ENCODE measurements around the gene IGSF22. TPM values are rescaled to one million over a fixed set of nuclear protein-coding genes. Genes with fewer than 3 reads are reported as not detected.

IGSF22 gene
- total RNA-seq, 1 donor from 2014 or later = 1.1 TPM

DNA sequence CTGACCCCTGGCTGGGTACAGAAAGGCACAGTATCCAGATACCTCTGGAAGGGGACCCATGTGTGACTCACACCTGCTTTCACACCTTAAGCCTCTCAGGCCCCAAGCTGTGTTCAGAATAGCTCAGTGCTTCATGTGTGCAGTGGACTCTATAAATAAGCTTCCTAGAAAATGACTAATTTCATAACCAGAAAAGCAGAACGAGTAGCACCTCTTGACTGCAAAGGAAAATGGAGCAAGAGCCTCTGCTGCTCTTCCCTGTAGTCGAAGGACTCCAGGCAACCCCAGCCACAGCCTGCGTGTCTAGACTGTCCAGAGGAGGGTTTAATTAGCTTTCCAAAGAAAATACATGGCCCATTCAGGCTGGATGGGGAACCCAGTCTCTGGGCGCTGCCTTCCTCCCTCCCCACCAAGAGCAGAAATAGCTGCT lies 42.5 kb upstream of the IGSF22 start:
- Mint-ChIP-seq H3K4me1 (ENCODE audit: low read depth, unreplicated experiment) (peaks cover 22% of the 10 kb centered on the region), H3K27ac (ENCODE audit: unreplicated experiment) (no peak overlapping the region)
- DNase-seq = no peak

DNA sequence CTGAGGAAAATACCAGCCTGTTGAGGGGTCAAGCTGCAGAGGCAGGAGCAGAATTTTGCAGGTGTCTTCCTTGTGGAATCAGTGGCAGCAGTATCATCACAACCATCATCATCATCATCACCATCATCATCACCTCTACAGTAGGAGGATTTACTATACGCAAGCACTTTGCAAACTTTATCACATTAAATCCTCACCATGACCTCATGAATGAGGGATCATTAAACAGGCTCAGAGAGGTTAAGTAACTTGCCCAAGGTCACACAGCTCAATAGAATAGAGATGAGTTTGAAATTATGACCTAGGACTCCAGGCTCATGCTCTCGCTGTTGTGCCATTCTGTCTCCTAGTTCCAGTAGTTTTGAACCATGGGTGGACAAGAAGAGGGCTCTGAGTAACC lies 40.0 kb upstream of the IGSF22 start:
- peaks cover 3% of the 10 kb centered on the region for H3K9me3 Mint-ChIP-seq (ENCODE audit: unreplicated experiment)
- DNase-seq = no peak
- no peak overlapping the region for H3K4me3 Mint-ChIP-seq (ENCODE audit: unreplicated experiment)
- peaks cover 4% of the 10 kb centered on the region for H3K4me1 Mint-ChIP-seq (ENCODE audit: low read depth, unreplicated experiment)
- TF ChIP-seq CTCF (IDR thresholded peaks at IDR 0.05; ENCODE audit: partially characterized antibody, unreplicated experiment) = no peak
- peaks cover 2% of the 10 kb centered on the region for H3K27me3 Mint-ChIP-seq (ENCODE audit: unreplicated experiment)
- no peak overlapping the region for H3K27ac Mint-ChIP-seq (ENCODE audit: unreplicated experiment)
- H3K36me3 Mint-ChIP-seq (ENCODE audit: unreplicated experiment) = peaks cover 3% of the 10 kb centered on the region

More for the DNA sequence above, 42.5 kb upstream of the IGSF22 start:
- peaks cover 5% of the 10 kb centered on the region for H3K27me3 Mint-ChIP-seq (ENCODE audit: unreplicated experiment)
- no peak for TF ChIP-seq CTCF (IDR thresholded peaks at IDR 0.05; ENCODE audit: partially characterized antibody, unreplicated experiment)
- no peaks in the 10 kb centered on the region for H3K36me3 Mint-ChIP-seq (ENCODE audit: unreplicated experiment)
- no peak overlapping the region for H3K4me3 Mint-ChIP-seq (ENCODE audit: unreplicated experiment)
- H3K9me3 Mint-ChIP-seq (ENCODE audit: unreplicated experiment) = peaks cover 5% of the 10 kb centered on the region

DNA sequence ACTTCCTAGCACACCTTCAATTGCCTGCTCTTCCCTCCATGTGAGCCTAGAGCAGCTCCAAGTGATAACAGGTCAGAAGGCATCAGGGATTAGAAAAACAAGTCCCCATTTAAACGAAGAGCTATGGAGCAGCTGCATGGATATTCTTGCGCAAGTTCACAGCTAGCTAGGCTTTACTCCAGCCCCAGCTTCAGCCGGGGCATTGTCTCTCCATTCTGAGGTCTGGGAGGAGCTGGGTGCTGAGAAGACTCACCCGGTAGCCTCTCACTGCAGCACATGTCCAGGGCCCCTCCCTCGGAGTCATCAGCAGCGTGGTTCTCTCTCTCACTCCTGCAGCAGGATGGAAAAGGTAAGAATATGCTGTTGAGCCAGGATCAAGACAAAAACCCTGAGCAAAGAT lies 39.6 kb upstream of the IGSF22 start:
- Mint-ChIP-seq H3K36me3 (ENCODE audit: unreplicated experiment) (peaks cover 3% of the 10 kb centered on the region), H3K9me3 (ENCODE audit: unreplicated experiment) (peaks cover 3% of the 10 kb centered on the region), H3K27ac (ENCODE audit: unreplicated experiment) (no peak overlapping the region), H3K4me3 (ENCODE audit: unreplicated experiment) (no peak overlapping the region), H3K4me1 (ENCODE audit: low read depth, unreplicated experiment) (peaks cover 4% of the 10 kb centered on the region), H3K27me3 (ENCODE audit: unreplicated experiment) (peaks cover 2% of the 10 kb centered on the region)
- no peak for DNase-seq
- TF ChIP-seq CTCF (IDR thresholded peaks at IDR 0.05; ENCODE audit: partially characterized antibody, unreplicated experiment) = no peak

- Mint-ChIP-seq H3K4me3 (ENCODE audit: unreplicated experiment) (no peak overlapping the region), H3K27ac (ENCODE audit: unreplicated experiment) (no peak overlapping the region), H3K9me3 (ENCODE audit: unreplicated experiment) (peaks cover 3% of the 10 kb centered on the region), H3K36me3 (ENCODE audit: unreplicated experiment) (peaks cover 3% of the 10 kb centered on the region), H3K4me1 (ENCODE audit: low read depth, unreplicated experiment) (no peaks in the 10 kb centered on the region), H3K27me3 (ENCODE audit: unreplicated experiment) (peaks cover 2% of the 10 kb centered on the region)
- DNase-seq = no peak
- TF ChIP-seq CTCF (IDR thresholded peaks at IDR 0.05; ENCODE audit: partially characterized antibody, unreplicated experiment) = no peak
These were observed 35.8 kb upstream of the IGSF22 start for GRCh38 chr11:18761741-18762140.

DNA sequence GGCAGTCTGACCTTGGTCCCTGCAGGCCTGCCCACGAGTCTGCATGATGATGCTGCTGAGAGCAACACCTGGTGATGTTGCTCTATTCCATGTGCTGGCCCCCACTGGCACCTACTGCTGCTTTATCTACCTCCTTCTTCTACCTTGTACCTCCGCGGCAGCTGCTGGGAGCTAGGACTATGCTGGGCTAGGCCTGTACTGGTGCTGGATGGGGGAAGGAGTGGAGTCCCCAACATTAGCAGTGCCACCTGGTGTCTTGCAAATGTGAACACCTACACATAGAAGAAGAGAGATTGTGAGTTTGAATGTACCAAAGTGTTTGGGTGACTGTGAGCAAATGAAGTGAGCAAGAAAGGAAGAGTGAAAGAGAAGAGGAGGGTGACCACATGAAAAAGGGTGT lies 35.2 kb upstream of the IGSF22 start:
- H3K9me3 Mint-ChIP-seq (ENCODE audit: unreplicated experiment) = peaks cover 3% of the 10 kb centered on the region
- peaks cover 2% of the 10 kb centered on the region for H3K27me3 Mint-ChIP-seq (ENCODE audit: unreplicated experiment)
- peaks cover 3% of the 10 kb centered on the region for H3K36me3 Mint-ChIP-seq (ENCODE audit: unreplicated experiment)
- no peak for DNase-seq
- TF ChIP-seq CTCF (IDR thresholded peaks at IDR 0.05; ENCODE audit: partially characterized antibody, unreplicated experiment) = no peak
- no peaks in the 10 kb centered on the region for H3K4me1 Mint-ChIP-seq (ENCODE audit: low read depth, unreplicated experiment)
- H3K4me3 Mint-ChIP-seq (ENCODE audit: unreplicated experiment) = no peak overlapping the region
- no peak overlapping the region for H3K27ac Mint-ChIP-seq (ENCODE audit: unreplicated experiment)

Measured in glutamatergic neuron (in vitro differentiated cells).